SK-N-SH (cell line): ENCODE results near the gene TRIM66. TPM values are rescaled to one million over a fixed set of nuclear protein-coding genes. Genes with fewer than 3 reads are reported as not detected.

Source experiments
- CTCF ChIA-PET: fragments of 300-600, 350-600 bp; formaldehyde crosslinking; extraction: SDS; loops from one replicate; lab custom pipeline; 2021; lab: Yijun Ruan, JAX
- POLR2A ChIA-PET: fragments of 350-600 bp; sonication (Branson Sonifier 250); formaldehyde crosslinking; extraction: SDS; loops from one replicate; lab custom pipeline; 2020; ENCODE audit warnings: antibody characterized with exemption, inconsistent platforms; lab: Yijun Ruan, JAX
- DNase-seq: peaks from one replicate; pipeline ENCODE4 v3.0.0; 2012
- H2AFZ ChIP-seq: fragments of 200-600 bp; sonication (generic); 2 replicates; pipeline ENCODE4 v1.8.1; 2016; ENCODE audit warnings: antibody characterized with exemption, mild to moderate bottlenecking, low read depth
- H3F3A ChIP-seq: fragments of 200-600 bp; sonication (generic); replicated peaks from 2 replicates; pipeline ENCODE3; 2016; ENCODE audit warnings: antibody characterized with exemption, mild to moderate bottlenecking; ENCODE audit not compliant: insufficient read depth
- H3K27ac ChIP-seq, 2 experiments: fragments of 200-500 bp in 1 of 2; fragments of 200-600 bp in 1 of 2; sonication (Bioruptor generic) in 1 of 2; sonication (generic), shearing (Covaris generic) in 1 of 2; 2 replicates each; pipeline versions ENCODE4 v1.5.1 to v1.6.1; 2014 to 2016; ENCODE audit warnings: low read depth in 2 of 2, inconsistent platforms in 1 of 2, low read length in 1 of 2, mild to moderate bottlenecking in 1 of 2, mixed read lengths in 1 of 2
- H3K27me3 ChIP-seq: fragments of 200-600 bp; sonication (generic), shearing (Covaris generic); 2 replicates; pipeline ENCODE4 v1.6.1; 2016; ENCODE audit warnings: mixed run types; ENCODE audit not compliant: insufficient read depth
- H3K36me3 ChIP-seq, 2 experiments: fragments of 200-500 bp in 1 of 2; fragments of 200-600 bp in 1 of 2; sonication (Bioruptor generic) in 1 of 2; sonication (generic) in 1 of 2; replicated peaks in 1 of 2; 2 replicates each; pipeline versions ENCODE3 to v1.5.1; 2014 to 2016; ENCODE audit warnings: low read length in 1 of 2, mild to moderate bottlenecking in 1 of 2; ENCODE audit not compliant: insufficient read depth in 2 of 2, control insufficient read depth in 1 of 2
- H3K4me1 ChIP-seq, 2 experiments: fragments of 200-500 bp in 1 of 2; fragments of 200-600 bp in 1 of 2; sonication (Bioruptor generic) in 1 of 2; sonication (generic), shearing (Covaris generic) in 1 of 2; 2 replicates each; pipeline versions ENCODE4 v1.5.1 to v1.6.1; 2014 to 2016; ENCODE audit warnings: low read depth in 1 of 2, low read length in 1 of 2, mixed run types in 1 of 2; ENCODE audit not compliant: insufficient read depth in 2 of 2, control insufficient read depth in 1 of 2
- H3K4me2 ChIP-seq: fragments of 200-600 bp; sonication (generic), shearing (Covaris generic); 2 replicates; pipeline ENCODE4 v1.6.1; 2017; ENCODE audit warnings: mixed run types
- H3K4me3 ChIP-seq, 2 experiments: fragments of 200-500 bp in 1 of 2; fragments of 200-600 bp in 1 of 2; sonication (Bioruptor generic) in 1 of 2; sonication (generic), shearing (Covaris generic) in 1 of 2; 2 replicates each; pipeline versions ENCODE4 v1.5.1 to v1.8.1; 2014 to 2016; ENCODE audit warnings: low read depth in 2 of 2, inconsistent platforms in 1 of 2, low read length in 1 of 2, mild to moderate bottlenecking in 1 of 2, mixed read lengths in 1 of 2, moderate library complexity in 1 of 2
- H3K79me2 ChIP-seq: fragments of 200-600 bp; sonication (generic); 2 replicates; pipeline ENCODE4 v1.8.1; 2017; ENCODE audit warnings: mild to moderate bottlenecking; ENCODE audit not compliant: insufficient read depth
- H3K9ac ChIP-seq: fragments of 200-600 bp; sonication (generic); 2 replicates; pipeline ENCODE4 v1.6.1; 2017; ENCODE audit warnings: mixed run types
- H3K9me2 ChIP-seq: fragments of 200-600 bp; sonication (generic); 2 replicates; pipeline ENCODE4 v1.6.1; 2017; ENCODE audit warnings: mixed run types
- H3K9me3 ChIP-seq: fragments of 200-600 bp; sonication (generic); 2 replicates; pipeline ENCODE4 v1.6.1; 2017; ENCODE audit warnings: mixed run types, mild to moderate bottlenecking, moderate library complexity
- H4K20me1 ChIP-seq: fragments of 200-600 bp; sonication (generic); 2 replicates; pipeline ENCODE4 v1.6.1; 2017; ENCODE audit warnings: mild to moderate bottlenecking, mixed run types; ENCODE audit not compliant: insufficient read depth
- CTCF ChIP-seq: fragments of 200-600 bp; sonication (generic); IDR thresholded peaks from 2 replicates; pipeline ENCODE4 v1.6.1; 2017; ENCODE audit warnings: antibody characterized with exemption, mild to moderate bottlenecking, moderate library complexity
- FOSL2 ChIP-seq: IDR thresholded peaks from 2 replicates; pipeline ENCODE4 v1.4.0; 2012; ENCODE audit warnings: low read depth, mild to moderate bottlenecking, moderate library complexity, borderline replicate concordance
- FOXJ3 ChIP-seq: sonication (generic); formaldehyde crosslinking; IDR thresholded peaks from 2 replicates; pipeline ENCODE4 v1.5.1; 2020; ENCODE audit warnings: mild to moderate bottlenecking, missing genetic modification reagents
- FOXM1 ChIP-seq: IDR thresholded peaks from 2 replicates; pipeline ENCODE4 v1.4.0; 2012; ENCODE audit warnings: low read depth, mild to moderate bottlenecking
- GABPA ChIP-seq: IDR thresholded peaks from 2 replicates; pipeline ENCODE4 v1.4.0; 2012; ENCODE audit warnings: low read depth, mild to moderate bottlenecking
- GATA2 ChIP-seq: sonication (generic); formaldehyde crosslinking; IDR thresholded peaks from 2 replicates; pipeline ENCODE4 v1.5.0; 2020; ENCODE audit warnings: mild to moderate bottlenecking, missing genetic modification reagents
- IRF3 ChIP-seq: fragments of 150-350 bp; IDR thresholded peaks from 2 replicates; pipeline ENCODE4 v1.6.1; 2016; ENCODE audit warnings: mild to moderate bottlenecking, low read depth, low read length
- MEF2A ChIP-seq: IDR thresholded peaks from 2 replicates; pipeline ENCODE4 v1.4.0; 2012; ENCODE audit warnings: low read depth, borderline replicate concordance
- MXI1 ChIP-seq: IDR thresholded peaks from 2 replicates; pipeline ENCODE4 v1.6.1; 2012; ENCODE audit warnings: mild to moderate bottlenecking, low read depth, low read length, improper control_type of control experiment
- NFIC ChIP-seq: IDR thresholded peaks from 2 replicates; pipeline ENCODE4 v1.4.0; 2012; ENCODE audit warnings: borderline replicate concordance
- RAD21 ChIP-seq: IDR thresholded peaks from 2 replicates; pipeline ENCODE4 v1.6.1; 2012; ENCODE audit warnings: mild to moderate bottlenecking, low read length
- REST ChIP-seq: IDR thresholded peaks from 2 replicates; pipeline ENCODE4 v1.6.1; 2012; ENCODE audit warnings: mild to moderate bottlenecking, low read depth, low read length, moderate library complexity
- RFX5 ChIP-seq: IDR thresholded peaks from 2 replicates; pipeline ENCODE4 v1.6.1; 2012; ENCODE audit warnings: mild to moderate bottlenecking, improper control_type of control experiment, low read length
- RXRA ChIP-seq: IDR thresholded peaks from 2 replicates; pipeline ENCODE4 v1.4.0; 2012; ENCODE audit warnings: low read depth, mild to moderate bottlenecking, borderline replicate concordance
- USF1 ChIP-seq: IDR thresholded peaks from 2 replicates; pipeline ENCODE4 v1.4.0; 2012; ENCODE audit warnings: low read depth, borderline replicate concordance
- USF2 ChIP-seq: fragments of 150-350 bp; IDR thresholded peaks from 2 replicates; pipeline ENCODE4 v1.6.1; 2017; ENCODE audit warnings: antibody characterized with exemption, low read length, low read depth, borderline replicate concordance
- ZBTB33 ChIP-seq: IDR thresholded peaks from 2 replicates; pipeline ENCODE4 v1.4.0; 2012; ENCODE audit warnings: low read depth, borderline replicate concordance
- WGBS: methylation state at CpG from one replicate; pipeline ENCODE4 v1.1.6; 2017; ENCODE audit warnings: low lambda C conversion rate; 5-methylcytosine and 5-hydroxymethylcytosine counted together
- polyA plus RNA-seq, 3 experiments: library from polyadenylated mRNA; depleted of rRNA; stranded (reverse); fragments of >200 nt; gene quantifications; 2 replicates each; pipeline ENCODE4 v1.2.3, GENCODE V29; 2012

Gene TRIM66
- polyA plus RNA-seq, 1 of the 3 experiments (the other 2 are of a cell fraction) = 6.4 TPM

GRCh38 chr11:8679006-8679405, 3.5 kb downstream of the TRIM66 start:
- H3K4me3 ChIP-seq = no peak overlapping the region
- H4K20me1 ChIP-seq = peaks cover 3% of the 10 kb centered on the region
- peaks cover 0 to 6% of the 10 kb centered on the region in 2 experiments; a peak in 1 of 4 replicates for H3K4me1 ChIP-seq
- no peak overlapping the region for H2AFZ ChIP-seq
- DNase-seq = no peak
- CTCF ChIA-PET = no interaction called here
- H3K4me2 ChIP-seq = no peak overlapping the region
- POLR2A ChIA-PET = interaction anchor here (1.7 kb wide), 1 partner anchor 10 kb away, joined by 11 read pairs; no protein-coding TSS in a partner anchor
- no peak for TF ChIP-seq ZBTB33
- no peak for TF ChIP-seq MXI1
- no peak for TF ChIP-seq GABPA
- no peak for TF ChIP-seq USF1
- TF ChIP-seq FOXM1 = no peak
- TF ChIP-seq REST = no peak
- TF ChIP-seq CTCF = no peak
- no peak for TF ChIP-seq NFIC
- no peak for TF ChIP-seq FOSL2
- TF ChIP-seq GATA2 (CRISPR knock-in tag) = no peak
- no peak for TF ChIP-seq MEF2A
- TF ChIP-seq IRF3 = no peak
- TF ChIP-seq FOXJ3 (CRISPR knock-in tag) = no peak
- no peak for TF ChIP-seq RAD21
- TF ChIP-seq USF2 = no peak
- TF ChIP-seq RXRA = no peak
- no peak for TF ChIP-seq RFX5
- H3K27me3 ChIP-seq = no peaks in the 10 kb centered on the region
- H3K9me2 ChIP-seq = no peaks in the 10 kb centered on the region
- peaks cover 29% of the 10 kb centered on the region for H3K79me2 ChIP-seq
- H3F3A ChIP-seq = peaks cover 4% of the 10 kb centered on the region
- no peak overlapping the region for H3K27ac ChIP-seq
- WGBS = 67% methylated on average over 1 of the region's 1 CpG
- H3K9me3 ChIP-seq = no peaks in the 10 kb centered on the region
- H3K9ac ChIP-seq = no peak overlapping the region
- H3K36me3 ChIP-seq = peaks cover 20 to 23% of the 10 kb centered on the region in 2 experiments
